Type B pancreatic cell (in vitro differentiated cells): ENCODE results near the gene MCC. TPM values are rescaled to one million over a fixed set of nuclear protein-coding genes. Genes with fewer than 3 reads are reported as not detected.

Source experiments
- DNase-seq: peaks from one replicate; pipeline ENCODE4 v3.0.0; 2021; ENCODE audit warnings: mixed read lengths; ENCODE audit not compliant: unreplicated experiment; ENCODE audit errors: extremely low spot score
- H3K27ac Mint-ChIP-seq: 2 replicates; pipeline ENCODE4 v1.8.0; 2021; ENCODE audit warnings: mild to moderate bottlenecking, mixed read lengths
- H3K27me3 Mint-ChIP-seq: 2 replicates; pipeline ENCODE4 v1.8.0; 2021; ENCODE audit warnings: mixed read lengths
- H3K36me3 Mint-ChIP-seq: 2 replicates; pipeline ENCODE4 v1.8.0; 2021; ENCODE audit warnings: mixed read lengths
- H3K4me1 Mint-ChIP-seq: one replicate; pipeline ENCODE4 v1.8.0; 2021; ENCODE audit warnings: mixed read lengths; ENCODE audit not compliant: unreplicated experiment
- H3K4me3 Mint-ChIP-seq: 2 replicates; pipeline ENCODE4 v1.8.0; 2021; ENCODE audit warnings: mild to moderate bottlenecking, mixed read lengths
- H3K9me3 Mint-ChIP-seq: 2 replicates; pipeline ENCODE4 v1.8.0; 2021; ENCODE audit warnings: mixed read lengths
- total RNA-seq: library from RNA; stranded (reverse); gene quantifications from 2 replicates; pipeline ENCODE4 v1.2.1, GENCODE V29; 2021; ENCODE audit warnings: low replicate concordance
- TF ChIP-seq, protein P1 (sequence below): fragments of 200-600 bp; sonication (generic); conservative IDR thresholded peaks from 2 replicates; pipeline ENCODE4 v1.5.0; 2021; ENCODE audit warnings: antibody characterized with exemption, mild to moderate bottlenecking

MCC gene
- total RNA-seq, 1 donor from 2014 or later: 24.0 TPM

DNA sequence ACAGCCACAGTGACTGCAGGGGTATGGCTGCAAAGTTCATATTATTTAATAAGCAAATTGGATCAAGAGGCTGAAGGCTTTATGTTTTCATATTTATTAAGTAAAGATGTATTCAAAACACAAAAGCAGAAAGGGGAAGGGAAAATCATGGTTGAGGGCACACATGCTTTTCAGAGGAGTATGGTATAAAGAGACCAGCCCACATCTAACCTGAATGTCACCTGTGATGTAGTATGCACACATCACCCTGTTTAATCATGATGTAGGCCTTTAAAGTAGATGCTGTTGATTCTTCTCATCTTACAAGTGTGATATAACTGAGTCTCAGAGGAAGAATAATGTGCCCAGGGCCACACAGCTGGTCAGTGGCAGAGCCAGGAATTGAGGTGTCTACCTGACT is 299.8 kb downstream of the MCC start:
- Mint-ChIP-seq H3K36me3 (peaks cover 7% of the 10 kb centered on the region), H3K27ac (no peak overlapping the region), H3K4me1 (peaks cover 27% of the 10 kb centered on the region), H3K9me3 (peaks cover 7% of the 10 kb centered on the region), H3K27me3 (no peaks in the 10 kb centered on the region), H3K4me3 (no peak overlapping the region)
- no peak for DNase-seq
- TF ChIP-seq, protein P1, sequence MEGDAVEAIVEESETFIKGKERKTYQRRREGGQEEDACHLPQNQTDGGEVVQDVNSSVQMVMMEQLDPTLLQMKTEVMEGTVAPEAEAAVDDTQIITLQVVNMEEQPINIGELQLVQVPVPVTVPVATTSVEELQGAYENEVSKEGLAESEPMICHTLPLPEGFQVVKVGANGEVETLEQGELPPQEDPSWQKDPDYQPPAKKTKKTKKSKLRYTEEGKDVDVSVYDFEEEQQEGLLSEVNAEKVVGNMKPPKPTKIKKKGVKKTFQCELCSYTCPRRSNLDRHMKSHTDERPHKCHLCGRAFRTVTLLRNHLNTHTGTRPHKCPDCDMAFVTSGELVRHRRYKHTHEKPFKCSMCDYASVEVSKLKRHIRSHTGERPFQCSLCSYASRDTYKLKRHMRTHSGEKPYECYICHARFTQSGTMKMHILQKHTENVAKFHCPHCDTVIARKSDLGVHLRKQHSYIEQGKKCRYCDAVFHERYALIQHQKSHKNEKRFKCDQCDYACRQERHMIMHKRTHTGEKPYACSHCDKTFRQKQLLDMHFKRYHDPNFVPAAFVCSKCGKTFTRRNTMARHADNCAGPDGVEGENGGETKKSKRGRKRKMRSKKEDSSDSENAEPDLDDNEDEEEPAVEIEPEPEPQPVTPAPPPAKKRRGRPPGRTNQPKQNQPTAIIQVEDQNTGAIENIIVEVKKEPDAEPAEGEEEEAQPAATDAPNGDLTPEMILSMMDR: no peak

DNA sequence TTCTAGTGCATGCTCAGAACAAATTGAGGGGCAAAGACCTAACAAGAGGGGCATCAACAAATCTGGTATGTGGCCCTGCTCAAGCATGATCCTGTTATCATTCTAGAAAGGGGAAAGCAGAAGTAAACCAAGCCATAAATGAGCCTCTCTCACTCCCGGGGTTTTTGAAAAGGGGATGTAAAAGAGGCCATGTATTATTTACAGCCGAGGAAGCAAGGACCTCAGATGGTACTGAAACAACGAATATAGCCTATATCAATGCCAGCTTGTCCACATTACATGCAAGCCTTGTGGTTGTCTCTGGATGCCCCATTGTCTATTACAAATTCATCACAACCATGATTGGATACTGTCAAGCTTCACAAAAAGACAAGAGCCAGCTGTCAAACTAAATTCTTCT is 300.3 kb downstream of the MCC start:
- H3K27me3 Mint-ChIP-seq: no peaks in the 10 kb centered on the region
- H3K9me3 Mint-ChIP-seq: peaks cover 2% of the 10 kb centered on the region
- no peak overlapping the region for H3K27ac Mint-ChIP-seq
- H3K4me3 Mint-ChIP-seq: no peak overlapping the region
- TF ChIP-seq, protein P1: no peak
- peaks cover 33% of the 10 kb centered on the region for H3K4me1 Mint-ChIP-seq
- DNase-seq: no peak
- peaks cover 1% of the 10 kb centered on the region for H3K36me3 Mint-ChIP-seq

DNA sequence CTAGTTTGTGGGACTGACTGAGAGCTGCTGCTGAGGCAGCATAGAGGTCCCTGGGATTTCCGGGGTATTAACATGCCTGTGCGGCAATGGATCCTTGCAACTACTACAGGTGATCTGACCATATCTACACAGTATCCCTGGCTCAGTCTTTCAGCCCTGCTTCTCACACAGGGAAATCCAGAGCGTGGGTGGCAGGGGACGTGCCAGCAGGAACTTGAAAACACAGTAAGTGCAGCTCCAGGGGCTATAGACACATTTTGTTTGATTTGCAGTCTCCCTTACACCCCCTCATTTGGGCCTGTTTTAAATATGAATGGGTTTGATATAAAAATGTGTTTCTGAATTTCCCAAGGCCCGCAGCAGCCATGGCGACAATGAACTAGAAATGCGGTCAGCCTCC is 302.2 kb downstream of the MCC start:
- DNase-seq: no peak
- TF ChIP-seq, protein P1: no peak
- no peaks in the 10 kb centered on the region for H3K27me3 Mint-ChIP-seq
- peaks cover 33% of the 10 kb centered on the region for H3K4me1 Mint-ChIP-seq
- no peak overlapping the region for H3K4me3 Mint-ChIP-seq
- no peaks in the 10 kb centered on the region for H3K36me3 Mint-ChIP-seq
- H3K9me3 Mint-ChIP-seq: no peaks in the 10 kb centered on the region
- no peak overlapping the region for H3K27ac Mint-ChIP-seq

DNA sequence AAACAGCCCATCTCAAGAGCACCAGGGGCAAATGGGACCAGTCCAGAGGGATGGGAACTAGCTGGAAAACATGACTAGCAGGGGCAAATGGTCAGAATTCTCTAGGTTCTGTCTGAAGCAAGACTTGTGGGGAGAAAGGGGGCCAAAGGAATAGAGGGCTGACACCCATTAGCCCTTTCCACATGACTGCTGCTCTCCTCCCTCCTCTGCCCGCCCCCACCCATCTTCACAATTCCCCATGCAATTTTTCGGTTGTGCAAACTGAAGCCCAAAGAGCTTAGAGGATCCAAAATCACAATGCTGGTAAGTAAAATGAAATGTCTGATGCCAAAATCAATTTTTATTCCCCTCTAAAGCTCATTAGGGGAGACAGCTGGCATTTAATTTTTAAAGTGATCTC is 304.6 kb downstream of the MCC start:
- no peaks in the 10 kb centered on the region for H3K9me3 Mint-ChIP-seq
- no peaks in the 10 kb centered on the region for H3K36me3 Mint-ChIP-seq
- H3K27me3 Mint-ChIP-seq: no peaks in the 10 kb centered on the region
- TF ChIP-seq, protein P1: no peak
- H3K4me1 Mint-ChIP-seq: peaks cover 29% of the 10 kb centered on the region
- no peak overlapping the region for H3K4me3 Mint-ChIP-seq
- H3K27ac Mint-ChIP-seq: no peak overlapping the region
- no peak for DNase-seq

DNA sequence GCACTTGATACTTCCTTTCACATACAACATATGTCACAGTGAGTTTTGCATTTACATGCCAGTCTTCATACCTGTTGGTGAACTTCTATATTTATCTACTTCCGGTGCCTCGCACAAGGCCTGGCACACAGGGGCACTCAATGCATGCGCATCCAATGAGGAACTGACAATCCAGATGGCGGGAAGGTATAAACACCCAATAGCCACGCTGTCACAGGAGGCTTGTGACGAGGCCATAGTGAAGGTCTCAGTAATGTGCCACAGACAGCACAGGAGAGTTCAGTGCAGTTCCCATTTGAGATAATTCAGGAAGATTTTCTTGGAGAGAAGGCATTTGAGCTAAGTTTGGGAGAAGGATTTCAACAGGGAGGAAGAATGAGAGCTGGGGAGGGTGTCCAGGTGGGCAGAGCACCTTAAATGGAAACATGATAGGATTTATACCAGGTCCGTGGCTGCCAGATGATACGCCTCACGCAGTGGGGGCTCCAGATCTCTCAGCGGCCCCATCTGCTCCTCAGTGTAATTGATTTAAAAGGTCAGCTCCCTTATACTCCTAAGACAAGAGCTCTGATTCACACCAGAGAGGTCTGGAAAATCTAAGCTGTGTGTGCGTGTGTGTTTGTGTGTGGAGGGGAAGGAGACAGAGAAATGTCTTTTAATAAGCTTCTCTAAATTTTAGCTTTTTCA is 305.5 kb downstream of the MCC start:
- H3K36me3 Mint-ChIP-seq: no peaks in the 10 kb centered on the region
- TF ChIP-seq, protein P1: no peak
- H3K9me3 Mint-ChIP-seq: no peaks in the 10 kb centered on the region
- no peak overlapping the region for H3K27ac Mint-ChIP-seq
- no peaks in the 10 kb centered on the region for H3K27me3 Mint-ChIP-seq
- H3K4me3 Mint-ChIP-seq: no peak overlapping the region
- no peak for DNase-seq
- peaks cover 33% of the 10 kb centered on the region for H3K4me1 Mint-ChIP-seq
